Thoracic aorta (tissue), 2 donors: Measurements from ENCODE around the gene MMAB. TPM values are rescaled to one million over a fixed set of nuclear protein-coding genes. Genes with fewer than 3 reads are reported as not detected.

Source experiments
- ATAC-seq: fragments of 150-250 bp; one replicate; pipeline ENCODE4 v1.8.0; 2017; ENCODE audit warnings: low read depth; ENCODE audit not compliant: insufficient number of reproducible peaks, low FRiP score
- DNase-seq: peaks from one replicate; pipeline ENCODE4 v3.0.0-alpha.2; 2020; ENCODE audit warnings: low spot score
- H3K27ac ChIP-seq, 2 donors: fragments of 200-600 bp; sonication (generic); 1 replicate in 1 of 2; 2 replicates in 1 of 2; pipeline ENCODE4 v1.5.1; 2016; ENCODE audit warnings: mild to moderate bottlenecking in 2 of 2, moderate library complexity in 2 of 2
- H3K27me3 ChIP-seq: fragments of 200-600 bp; sonication (generic); replicated peaks from 2 replicates; pipeline ENCODE4 v1.6.0; 2016; ENCODE audit warnings: mild to moderate bottlenecking; ENCODE audit not compliant: insufficient read depth
- H3K36me3 ChIP-seq: fragments of 200-600 bp; sonication (generic); one replicate; pipeline ENCODE4 v1.5.1; 2016
- H3K4me1 ChIP-seq, 2 donors: fragments of 200-600 bp; sonication (generic); 1 replicate in 1 of 2; 2 replicates in 1 of 2; pipeline versions ENCODE4 v1.5.1 to v1.6.0; 2016; ENCODE audit warnings: low read depth in 2 of 2, mild to moderate bottlenecking in 1 of 2; ENCODE audit not compliant: control insufficient read depth in 1 of 2
- H3K4me3 ChIP-seq: fragments of 200-600 bp; sonication (generic); 2 replicates; pipeline ENCODE4 v1.5.1; 2016; ENCODE audit warnings: mild to moderate bottlenecking
- H3K9me3 ChIP-seq: fragments of 200-600 bp; sonication (generic); 2 replicates; pipeline ENCODE4 v1.5.1; 2016
- total RNA-seq, 2 donors: library from RNA; depleted of rRNA; stranded (reverse); fragments of >200 nt; gene quantifications; one replicate each; pipeline versions ENCODE4 v1.1.0 to v1.2.3, GENCODE V29; 2016
- TF ChIP-seq, protein P1 (sequence below): fragments of 200-600 bp; sonication (generic); IDR thresholded peaks from one replicate; pipeline ENCODE4 v1.5.1; 2019; ENCODE audit warnings: antibody characterized with exemption

MMAB gene
- total RNA-seq, 2 donors from 2014 or later, result 18.7 to 32.4 TPM

DNA sequence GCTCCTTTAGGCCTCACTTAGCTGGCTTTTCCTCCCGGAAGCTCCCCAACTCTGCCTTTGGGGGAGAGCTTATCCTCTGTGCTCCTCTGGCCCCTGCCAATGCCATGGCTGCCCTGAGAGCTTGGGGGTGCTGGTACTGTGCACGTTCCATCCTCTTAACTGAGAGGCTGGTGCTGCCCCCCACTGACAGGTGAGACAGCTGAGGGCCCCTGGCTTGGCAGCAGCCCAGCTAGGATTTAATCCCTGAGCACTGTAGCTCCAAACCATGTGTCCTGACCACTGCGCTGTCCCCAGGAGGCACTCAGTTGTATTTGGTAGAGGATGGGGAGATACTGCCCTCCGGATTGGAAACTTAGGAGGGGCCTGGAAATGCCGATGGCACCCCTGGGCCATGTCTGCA lies 49.8 kb downstream of the MMAB start:
- Histone ChIP-seq H3K36me3 (peaks cover 57% of the 10 kb centered on the region), H3K4me1 (no peaks in the 10 kb centered on the region), H3K4me3 (no peak overlapping the region), H3K27ac (no peak overlapping the region), H3K9me3 (no peaks in the 10 kb centered on the region), H3K27me3 (no peaks in the 10 kb centered on the region)
- no peak for ATAC-seq
- DNase-seq, result no peak
- TF ChIP-seq, protein P1, sequence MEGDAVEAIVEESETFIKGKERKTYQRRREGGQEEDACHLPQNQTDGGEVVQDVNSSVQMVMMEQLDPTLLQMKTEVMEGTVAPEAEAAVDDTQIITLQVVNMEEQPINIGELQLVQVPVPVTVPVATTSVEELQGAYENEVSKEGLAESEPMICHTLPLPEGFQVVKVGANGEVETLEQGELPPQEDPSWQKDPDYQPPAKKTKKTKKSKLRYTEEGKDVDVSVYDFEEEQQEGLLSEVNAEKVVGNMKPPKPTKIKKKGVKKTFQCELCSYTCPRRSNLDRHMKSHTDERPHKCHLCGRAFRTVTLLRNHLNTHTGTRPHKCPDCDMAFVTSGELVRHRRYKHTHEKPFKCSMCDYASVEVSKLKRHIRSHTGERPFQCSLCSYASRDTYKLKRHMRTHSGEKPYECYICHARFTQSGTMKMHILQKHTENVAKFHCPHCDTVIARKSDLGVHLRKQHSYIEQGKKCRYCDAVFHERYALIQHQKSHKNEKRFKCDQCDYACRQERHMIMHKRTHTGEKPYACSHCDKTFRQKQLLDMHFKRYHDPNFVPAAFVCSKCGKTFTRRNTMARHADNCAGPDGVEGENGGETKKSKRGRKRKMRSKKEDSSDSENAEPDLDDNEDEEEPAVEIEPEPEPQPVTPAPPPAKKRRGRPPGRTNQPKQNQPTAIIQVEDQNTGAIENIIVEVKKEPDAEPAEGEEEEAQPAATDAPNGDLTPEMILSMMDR, result no peak

DNA sequence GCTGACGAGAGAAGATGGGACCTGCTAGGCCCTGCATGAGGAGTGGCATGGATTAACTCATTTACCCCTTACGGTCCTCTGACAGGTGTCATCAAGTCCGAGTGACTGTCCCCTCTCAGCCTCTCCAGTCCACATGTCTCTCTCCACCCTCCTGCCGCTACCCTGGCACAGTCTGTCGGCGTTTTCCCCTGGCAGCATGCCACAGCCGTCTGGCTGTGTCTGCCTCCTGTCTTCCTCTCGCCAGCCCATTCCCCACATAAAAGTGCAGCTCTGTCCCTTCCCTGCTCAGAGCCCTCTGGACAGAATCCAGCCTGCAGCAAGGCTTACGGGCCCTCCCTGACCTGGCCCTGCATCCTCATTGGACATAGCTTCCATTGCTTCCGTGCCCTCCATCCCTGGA lies 50.2 kb downstream of the MMAB start:
- H3K27ac ChIP-seq, result no peak overlapping the region
- H3K36me3 ChIP-seq, result peaks cover 60% of the 10 kb centered on the region
- no peaks in the 10 kb centered on the region for H3K9me3 ChIP-seq
- no peaks in the 10 kb centered on the region for H3K27me3 ChIP-seq
- TF ChIP-seq, protein P1, result no peak
- no peaks in the 10 kb centered on the region for H3K4me1 ChIP-seq
- DNase-seq, result no peak
- no peak for ATAC-seq
- no peak overlapping the region for H3K4me3 ChIP-seq

DNA sequence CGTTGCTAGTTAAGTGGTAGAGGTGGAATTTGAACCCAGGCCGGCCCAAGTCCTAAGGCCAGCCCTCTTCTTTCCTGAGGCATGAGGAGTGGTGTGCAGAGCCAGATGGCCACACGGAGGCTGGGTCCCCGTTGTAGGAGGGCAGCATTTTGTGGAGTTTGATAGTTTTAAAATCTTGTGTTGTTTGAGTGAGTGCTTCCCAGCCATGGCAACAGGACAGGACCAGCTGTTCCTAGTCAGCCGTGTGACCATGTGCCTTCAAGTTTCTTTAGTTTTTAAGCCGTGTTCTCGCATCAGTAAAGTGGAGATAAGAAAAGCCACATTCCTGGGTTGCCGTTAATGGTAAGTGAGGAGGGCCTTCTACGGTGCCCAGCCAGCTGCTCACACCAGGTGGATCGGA lies 51.5 kb downstream of the MMAB start:
- H3K36me3 ChIP-seq, result peaks cover 63% of the 10 kb centered on the region
- H3K27ac ChIP-seq, result no peak overlapping the region
- no peak for ATAC-seq

DNA sequence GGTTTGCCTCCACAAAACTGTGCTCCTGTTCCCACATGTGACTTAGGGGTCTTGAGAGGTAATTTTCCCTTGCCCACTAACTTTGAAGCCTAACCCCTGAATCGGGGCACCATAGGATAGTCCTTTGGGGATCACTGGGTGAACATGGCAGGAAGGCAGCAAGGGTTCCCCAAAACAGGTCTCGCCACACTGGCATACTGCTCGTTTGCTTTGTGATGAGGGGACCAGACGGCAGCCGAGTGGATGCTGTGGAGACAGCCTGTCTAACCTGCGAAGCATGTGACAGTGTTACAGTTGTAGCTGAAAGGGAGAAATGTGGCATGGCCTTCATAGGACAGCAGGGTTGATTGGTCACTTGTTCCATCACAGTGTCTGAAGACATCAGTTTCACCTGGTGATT lies 53.5 kb downstream of the MMAB start:
- no peak for DNase-seq

More for the DNA sequence above, 51.5 kb downstream of the MMAB start:
- TF ChIP-seq, protein P1, result no peak
- Histone ChIP-seq H3K4me3 (no peak overlapping the region), H3K27me3 (no peaks in the 10 kb centered on the region), H3K4me1 (no peaks in the 10 kb centered on the region), H3K9me3 (no peaks in the 10 kb centered on the region)
- DNase-seq, result no peak

GRCh38 chr12:109518820-109519665 lies 54.3 kb downstream of the MMAB start:
- H3K27me3 ChIP-seq, result no peaks in the 10 kb centered on the region
- H3K27ac ChIP-seq, result no peak overlapping the region
- no peaks in the 10 kb centered on the region for H3K4me1 ChIP-seq
- no peaks in the 10 kb centered on the region for H3K9me3 ChIP-seq
- ATAC-seq (no peak), DNase-seq (no peak)
- TF ChIP-seq, protein P1, result peak; percentile 61
- H3K36me3 ChIP-seq, result peaks cover 60% of the 10 kb centered on the region
- H3K4me3 ChIP-seq, result no peak overlapping the region

More for the DNA sequence above, 53.5 kb downstream of the MMAB start:
- TF ChIP-seq, protein P1, result no peak
- Histone ChIP-seq H3K4me1 (no peaks in the 10 kb centered on the region), H3K27ac (no peak overlapping the region), H3K9me3 (no peaks in the 10 kb centered on the region), H3K36me3 (peaks cover 67% of the 10 kb centered on the region), H3K4me3 (no peak overlapping the region), H3K27me3 (no peaks in the 10 kb centered on the region)
- no peak for ATAC-seq
